ENCODE data around the gene LIFR. TPM values are rescaled to one million over a fixed set of nuclear protein-coding genes. Genes with fewer than 3 reads are reported as not detected.

The LIFR gene
- total RNA-seq, 1 donor from 2014 or later, result 58.0 TPM

DNA sequence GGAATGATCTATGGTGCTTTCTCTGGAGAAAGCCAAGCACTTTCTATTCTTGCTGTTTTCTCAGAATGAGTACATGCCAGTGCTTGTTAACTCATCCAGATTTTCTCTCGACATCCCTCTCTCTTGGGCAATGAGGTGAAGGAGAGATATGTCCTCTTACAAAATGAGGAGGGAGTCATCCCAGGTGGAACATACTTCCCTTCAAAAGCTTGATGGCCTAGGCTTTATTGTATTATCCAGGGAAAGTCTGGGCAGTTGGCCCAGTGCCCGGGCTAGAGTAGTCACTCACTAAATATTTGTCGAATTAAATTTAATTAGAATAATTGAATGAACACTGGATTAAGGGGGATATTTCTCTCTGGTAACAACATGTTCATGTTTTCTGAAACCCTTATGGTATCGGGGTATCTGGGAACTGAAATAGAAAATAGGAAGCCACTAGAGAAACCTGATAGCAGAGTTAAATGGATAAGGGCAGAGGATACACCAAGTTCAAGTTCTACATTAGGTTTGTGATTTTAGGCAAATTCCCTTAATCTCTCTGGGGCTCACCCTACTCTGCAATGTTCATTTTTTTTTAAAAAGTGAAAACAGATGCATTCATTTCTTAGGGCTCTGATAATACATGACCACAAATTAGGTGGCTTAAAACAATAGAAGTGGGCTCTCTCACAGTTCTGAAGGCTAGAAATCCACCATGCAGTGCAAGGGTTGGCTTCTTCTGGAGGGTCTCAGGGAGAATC, 99.6 kb downstream of the LIFR start:
- Mint-ChIP-seq H3K4me1 (no peaks in the 10 kb centered on the region), H3K27me3 (ENCODE audit: low read depth) (peaks cover 3% of the 10 kb centered on the region), H3K36me3 (no peaks in the 10 kb centered on the region), H3K4me3 (no peak overlapping the region), H3K9me3 (no peaks in the 10 kb centered on the region), H3K27ac (no peak overlapping the region)
- DNase-seq (ENCODE audit: low spot score in 2 of 2, unreplicated experiment in 2 of 2), result no peak
- TF ChIP-seq, protein P1, sequence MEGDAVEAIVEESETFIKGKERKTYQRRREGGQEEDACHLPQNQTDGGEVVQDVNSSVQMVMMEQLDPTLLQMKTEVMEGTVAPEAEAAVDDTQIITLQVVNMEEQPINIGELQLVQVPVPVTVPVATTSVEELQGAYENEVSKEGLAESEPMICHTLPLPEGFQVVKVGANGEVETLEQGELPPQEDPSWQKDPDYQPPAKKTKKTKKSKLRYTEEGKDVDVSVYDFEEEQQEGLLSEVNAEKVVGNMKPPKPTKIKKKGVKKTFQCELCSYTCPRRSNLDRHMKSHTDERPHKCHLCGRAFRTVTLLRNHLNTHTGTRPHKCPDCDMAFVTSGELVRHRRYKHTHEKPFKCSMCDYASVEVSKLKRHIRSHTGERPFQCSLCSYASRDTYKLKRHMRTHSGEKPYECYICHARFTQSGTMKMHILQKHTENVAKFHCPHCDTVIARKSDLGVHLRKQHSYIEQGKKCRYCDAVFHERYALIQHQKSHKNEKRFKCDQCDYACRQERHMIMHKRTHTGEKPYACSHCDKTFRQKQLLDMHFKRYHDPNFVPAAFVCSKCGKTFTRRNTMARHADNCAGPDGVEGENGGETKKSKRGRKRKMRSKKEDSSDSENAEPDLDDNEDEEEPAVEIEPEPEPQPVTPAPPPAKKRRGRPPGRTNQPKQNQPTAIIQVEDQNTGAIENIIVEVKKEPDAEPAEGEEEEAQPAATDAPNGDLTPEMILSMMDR (IDR thresholded peaks at IDR 0.05; ENCODE audit: unreplicated experiment), result no peak

GRCh38 chr5:38455796-38456330, 100.6 kb downstream of the LIFR start:
- H3K4me3 Mint-ChIP-seq, result no peak overlapping the region
- DNase-seq (ENCODE audit: low spot score in 2 of 2, unreplicated experiment in 2 of 2), result no peak
- TF ChIP-seq, protein P1 (IDR thresholded peaks at IDR 0.05; ENCODE audit: unreplicated experiment), result no peak
- H3K27ac Mint-ChIP-seq, result no peak overlapping the region
- H3K9me3 Mint-ChIP-seq, result no peaks in the 10 kb centered on the region
- H3K36me3 Mint-ChIP-seq, result no peaks in the 10 kb centered on the region
- no peaks in the 10 kb centered on the region for H3K4me1 Mint-ChIP-seq
- peaks cover 3% of the 10 kb centered on the region for H3K27me3 Mint-ChIP-seq (ENCODE audit: low read depth)

- H3K27ac Mint-ChIP-seq, result no peak overlapping the region
- no peak for DNase-seq (ENCODE audit: low spot score in 2 of 2, unreplicated experiment in 2 of 2)
- H3K36me3 Mint-ChIP-seq, result no peaks in the 10 kb centered on the region
- TF ChIP-seq, protein P1 (IDR thresholded peaks at IDR 0.05; ENCODE audit: unreplicated experiment), result no peak
- no peaks in the 10 kb centered on the region for H3K9me3 Mint-ChIP-seq
- H3K4me3 Mint-ChIP-seq, result no peak overlapping the region
- H3K27me3 Mint-ChIP-seq (ENCODE audit: low read depth), result peaks cover 3% of the 10 kb centered on the region
- H3K4me1 Mint-ChIP-seq, result no peaks in the 10 kb centered on the region
Measured at GRCh38 chr5:38453921-38454320, 102.5 kb downstream of the LIFR start.

DNA sequence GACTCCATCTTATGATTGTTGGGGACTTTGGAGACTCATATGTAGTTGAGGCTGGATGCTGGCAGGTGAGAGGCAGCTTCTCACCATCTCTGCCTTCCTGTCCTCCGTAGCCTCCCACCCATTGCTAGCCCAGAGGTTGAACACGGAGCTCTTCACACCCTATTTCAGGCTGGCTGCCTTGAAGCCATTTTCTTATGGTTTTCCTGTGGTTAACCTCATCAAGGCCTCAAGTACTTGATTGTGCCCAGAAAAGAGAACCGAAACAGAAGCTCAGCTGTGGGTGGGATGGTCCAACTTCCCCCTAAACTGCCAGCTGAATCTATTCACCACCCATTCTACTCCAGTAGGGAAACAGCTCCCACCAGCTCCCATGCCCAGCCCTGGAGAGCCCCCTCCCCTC, 102.9 kb downstream of the LIFR start:
- TF ChIP-seq, protein P1 (IDR thresholded peaks at IDR 0.05; ENCODE audit: unreplicated experiment), result no peak
- Mint-ChIP-seq H3K4me3 (no peak overlapping the region), H3K27me3 (ENCODE audit: low read depth) (peaks cover 3% of the 10 kb centered on the region), H3K27ac (no peak overlapping the region), H3K36me3 (no peaks in the 10 kb centered on the region), H3K9me3 (no peaks in the 10 kb centered on the region), H3K4me1 (no peaks in the 10 kb centered on the region)
- DNase-seq (ENCODE audit: low spot score in 2 of 2, unreplicated experiment in 2 of 2), result no peak

DNA sequence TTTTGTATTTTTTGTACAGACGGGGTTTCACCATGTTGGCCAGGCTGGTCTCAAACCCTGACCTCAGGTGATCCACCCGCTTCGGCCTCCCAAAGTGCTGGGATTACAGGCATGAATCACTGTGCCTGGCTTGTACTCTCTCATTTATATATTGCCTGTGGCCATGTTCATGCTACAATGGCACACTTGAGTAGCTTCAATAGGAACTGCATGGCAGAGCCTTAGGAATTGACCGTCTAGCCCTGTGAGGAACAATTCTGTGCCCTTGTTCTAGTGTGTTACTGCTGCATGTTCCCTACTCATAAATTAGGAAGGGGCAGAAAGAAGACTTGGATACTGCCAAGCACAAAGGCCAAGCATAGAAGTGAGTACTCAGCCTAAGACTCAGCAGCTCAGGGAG, 104.2 kb downstream of the LIFR start:
- H3K27ac Mint-ChIP-seq, result no peak overlapping the region
- no peaks in the 10 kb centered on the region for H3K9me3 Mint-ChIP-seq
- no peaks in the 10 kb centered on the region for H3K36me3 Mint-ChIP-seq
- H3K4me1 Mint-ChIP-seq, result no peaks in the 10 kb centered on the region
- peaks cover 3% of the 10 kb centered on the region for H3K27me3 Mint-ChIP-seq (ENCODE audit: low read depth)
- no peak overlapping the region for H3K4me3 Mint-ChIP-seq
- no peak for DNase-seq (ENCODE audit: low spot score in 2 of 2, unreplicated experiment in 2 of 2)
- TF ChIP-seq, protein P1 (IDR thresholded peaks at IDR 0.05; ENCODE audit: unreplicated experiment), result no peak
